Measurements from ENCODE around the gene SCCPDH.

DNA sequence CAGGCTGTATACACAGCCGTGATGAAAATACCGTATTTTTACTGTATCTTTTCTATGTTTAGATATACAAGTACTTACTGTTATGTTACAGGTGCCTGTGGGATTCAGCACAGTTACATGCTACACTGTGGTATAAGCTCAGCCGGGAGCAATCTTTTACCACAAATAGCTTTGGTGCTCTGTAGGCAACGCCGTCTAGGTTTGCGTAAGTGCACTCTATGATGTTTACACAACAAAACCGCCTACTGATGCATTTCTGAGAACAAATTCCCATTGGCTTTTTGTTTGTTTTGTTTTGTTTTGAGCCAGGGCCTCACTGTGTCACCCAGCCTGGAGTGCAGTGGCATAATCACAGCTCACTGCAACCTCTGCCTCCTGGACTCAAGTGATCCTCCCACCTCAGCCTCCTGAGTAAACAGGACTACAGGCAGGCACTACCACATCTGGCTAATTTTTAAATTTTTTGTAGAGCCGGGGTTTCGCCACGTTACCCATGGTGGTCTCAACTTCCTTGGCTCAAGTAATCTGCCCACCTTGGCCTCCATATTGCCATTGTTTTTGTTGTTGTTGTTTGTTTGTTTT, 81.0 kb downstream of the SCCPDH start:
- no peak for TF ChIP-seq ZNF550 (CRISPR knock-in tag; IDR thresholded peaks at IDR 0.05; ENCODE audit: borderline replicate concordance)
- no peak for TF ChIP-seq ZNF160 (CRISPR knock-in tag; IDR thresholded peaks at IDR 0.05)
- no peak for TF ChIP-seq EZH2 (conservative IDR thresholded peaks at IDR 0.05; ENCODE audit: low read depth, low read length)

Data from HepG2 (cell line).